Measurements from ENCODE around the gene KRR1. TPM values are rescaled to one million over a fixed set of nuclear protein-coding genes. Genes with fewer than 3 reads are reported as not detected.

Gene KRR1
- total RNA-seq, 1 donor = 45.6 TPM

GRCh38 chr12:75503459-75503858 lies 8.0 kb downstream of the KRR1 start:
- H2AFZ ChIP-seq (ENCODE audit: low read length) = no peak overlapping the region
- H3K36me3 ChIP-seq (ENCODE audit: insufficient read depth, low read length) = peaks cover 80% of the 10 kb centered on the region
- H3K27ac ChIP-seq (ENCODE audit: low read depth, low read length) = no peak overlapping the region
- peaks cover 11% of the 10 kb centered on the region for H3K4me1 ChIP-seq (ENCODE audit: insufficient read depth, low read length)
- H3K27me3 ChIP-seq (ENCODE audit: insufficient read depth, low read length) = no peaks in the 10 kb centered on the region
- peaks cover 20% of the 10 kb centered on the region for H3K79me2 ChIP-seq (ENCODE audit: insufficient read depth, low read length)
- H3K9me3 ChIP-seq (ENCODE audit: low read depth, low read length) = no peaks in the 10 kb centered on the region
- no peak overlapping the region for H3K4me3 ChIP-seq (ENCODE audit: insufficient read depth, low read length)
- H4K20me1 ChIP-seq (ENCODE audit: insufficient read depth, low read length) = no peaks in the 10 kb centered on the region
- no peak overlapping the region for H3K4me2 ChIP-seq (ENCODE audit: insufficient read depth, low read length)
- TF ChIP-seq CTCF (IDR thresholded peaks at IDR 0.05; ENCODE audit: extremely low read depth, low read depth, low read length) = no peak
- DNase-seq (ENCODE audit: insufficient read length, low spot score, missing footprints) = no peak

GRCh38 chr12:75491169-75491568 lies 20.2 kb downstream of the KRR1 start:
- Histone ChIP-seq H2AFZ (ENCODE audit: low read length) (no peak overlapping the region), H3K27ac (ENCODE audit: low read depth, low read length) (no peak overlapping the region), H3K4me3 (ENCODE audit: insufficient read depth, low read length) (no peak overlapping the region), H3K4me2 (ENCODE audit: insufficient read depth, low read length) (no peak overlapping the region), H3K36me3 (ENCODE audit: insufficient read depth, low read length) (peaks cover 89% of the 10 kb centered on the region), H3K79me2 (ENCODE audit: insufficient read depth, low read length) (peaks cover 80% of the 10 kb centered on the region), H4K20me1 (ENCODE audit: insufficient read depth, low read length) (peaks cover 5% of the 10 kb centered on the region), H3K4me1 (ENCODE audit: insufficient read depth, low read length) (peaks cover 43% of the 10 kb centered on the region), H3K27me3 (ENCODE audit: insufficient read depth, low read length) (no peaks in the 10 kb centered on the region), H3K9me3 (ENCODE audit: low read depth, low read length) (no peaks in the 10 kb centered on the region)
- DNase-seq (ENCODE audit: insufficient read length, low spot score, missing footprints) = no peak
- TF ChIP-seq CTCF (IDR thresholded peaks at IDR 0.05; ENCODE audit: extremely low read depth, low read depth, low read length) = no peak

- Histone ChIP-seq H3K79me2 (ENCODE audit: insufficient read depth, low read length) (peaks cover 80% of the 10 kb centered on the region), H3K9me3 (ENCODE audit: low read depth, low read length) (no peaks in the 10 kb centered on the region), H3K36me3 (ENCODE audit: insufficient read depth, low read length) (peaks cover 84% of the 10 kb centered on the region), H3K27me3 (ENCODE audit: insufficient read depth, low read length) (no peaks in the 10 kb centered on the region), H3K4me1 (ENCODE audit: insufficient read depth, low read length) (peaks cover 53% of the 10 kb centered on the region), H4K20me1 (ENCODE audit: insufficient read depth, low read length) (peaks cover 5% of the 10 kb centered on the region), H2AFZ (ENCODE audit: low read length) (no peak overlapping the region), H3K27ac (ENCODE audit: low read depth, low read length) (peak overlapping the region; percentile 53), H3K4me2 (ENCODE audit: insufficient read depth, low read length) (peak overlapping the region; percentile 49), H3K4me3 (ENCODE audit: insufficient read depth, low read length) (peak overlapping the region; percentile 4)
- peak; percentile 68 for DNase-seq (ENCODE audit: insufficient read length, low spot score, missing footprints)
- no peak for TF ChIP-seq CTCF (IDR thresholded peaks at IDR 0.05; ENCODE audit: extremely low read depth, low read depth, low read length)
These were observed 21.7 kb downstream of the KRR1 start for GRCh38 chr12:75489613-75490210.

GRCh38 chr12:75489187-75489586 lies 22.2 kb downstream of the KRR1 start:
- TF ChIP-seq CTCF (IDR thresholded peaks at IDR 0.05; ENCODE audit: extremely low read depth, low read depth, low read length) = no peak
- Histone ChIP-seq H3K4me2 (ENCODE audit: insufficient read depth, low read length) (peak overlapping the region; percentile 49), H4K20me1 (ENCODE audit: insufficient read depth, low read length) (peaks cover 5% of the 10 kb centered on the region), H3K4me3 (ENCODE audit: insufficient read depth, low read length) (no peak overlapping the region), H3K27me3 (ENCODE audit: insufficient read depth, low read length) (no peaks in the 10 kb centered on the region), H3K9me3 (ENCODE audit: low read depth, low read length) (no peaks in the 10 kb centered on the region), H2AFZ (ENCODE audit: low read length) (no peak overlapping the region), H3K27ac (ENCODE audit: low read depth, low read length) (peak overlapping the region; percentile 53), H3K4me1 (ENCODE audit: insufficient read depth, low read length) (peaks cover 59% of the 10 kb centered on the region), H3K79me2 (ENCODE audit: insufficient read depth, low read length) (peaks cover 80% of the 10 kb centered on the region), H3K36me3 (ENCODE audit: insufficient read depth, low read length) (peaks cover 82% of the 10 kb centered on the region)
- DNase-seq (ENCODE audit: insufficient read length, low spot score, missing footprints) = no peak

Measured in osteoblast (primary cell).